Astrocyte (in vitro differentiated cells and primary cell): Measurements from ENCODE around the gene DISC1.

ENCODE experiments used
- EZH2 ChIP-seq: IDR thresholded peaks from 2 replicates; pipeline ENCODE4 v1.6.1; 2012; ENCODE audit warnings: mild to moderate bottlenecking, low read length, inconsistent platforms; ENCODE audit not compliant: insufficient read depth
- TF ChIP-seq, protein P1 (sequence below): IDR thresholded peaks from 2 replicates; pipeline ENCODE4 v1.5.1; 2011; ENCODE audit warnings: low read depth, mild to moderate bottlenecking, inconsistent platforms, low read length, moderate library complexity; ENCODE audit not compliant: insufficient read depth

DNA sequence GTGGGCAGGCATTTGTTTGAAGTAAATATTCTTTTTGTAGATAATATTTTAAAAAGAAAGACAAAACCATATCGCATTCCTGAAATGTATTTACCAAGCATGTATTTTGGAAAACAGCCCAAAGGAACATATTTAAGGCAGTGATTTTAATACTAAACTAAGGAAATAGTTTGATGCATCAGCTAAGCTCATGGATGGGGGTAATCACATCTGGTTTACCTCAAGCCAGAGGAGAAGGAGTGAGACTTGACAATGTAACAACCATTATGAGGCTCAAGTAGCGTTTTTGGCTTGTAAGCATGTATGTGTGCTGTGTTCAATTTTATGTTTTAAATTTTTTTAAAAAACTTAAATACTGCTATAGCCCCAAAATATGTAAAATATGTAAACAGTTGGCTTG lies 390.5 kb downstream of the DISC1 start:
- TF ChIP-seq, protein P1, sequence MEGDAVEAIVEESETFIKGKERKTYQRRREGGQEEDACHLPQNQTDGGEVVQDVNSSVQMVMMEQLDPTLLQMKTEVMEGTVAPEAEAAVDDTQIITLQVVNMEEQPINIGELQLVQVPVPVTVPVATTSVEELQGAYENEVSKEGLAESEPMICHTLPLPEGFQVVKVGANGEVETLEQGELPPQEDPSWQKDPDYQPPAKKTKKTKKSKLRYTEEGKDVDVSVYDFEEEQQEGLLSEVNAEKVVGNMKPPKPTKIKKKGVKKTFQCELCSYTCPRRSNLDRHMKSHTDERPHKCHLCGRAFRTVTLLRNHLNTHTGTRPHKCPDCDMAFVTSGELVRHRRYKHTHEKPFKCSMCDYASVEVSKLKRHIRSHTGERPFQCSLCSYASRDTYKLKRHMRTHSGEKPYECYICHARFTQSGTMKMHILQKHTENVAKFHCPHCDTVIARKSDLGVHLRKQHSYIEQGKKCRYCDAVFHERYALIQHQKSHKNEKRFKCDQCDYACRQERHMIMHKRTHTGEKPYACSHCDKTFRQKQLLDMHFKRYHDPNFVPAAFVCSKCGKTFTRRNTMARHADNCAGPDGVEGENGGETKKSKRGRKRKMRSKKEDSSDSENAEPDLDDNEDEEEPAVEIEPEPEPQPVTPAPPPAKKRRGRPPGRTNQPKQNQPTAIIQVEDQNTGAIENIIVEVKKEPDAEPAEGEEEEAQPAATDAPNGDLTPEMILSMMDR: no peak
- no peak for TF ChIP-seq EZH2
